KG1 (cell line): ENCODE measurements around the gene CD52.

Source experiments
- DNase-seq: peaks from one replicate; lab custom pipeline; 2025; lab: John Stamatoyannopoulos, UW

Gene CD52

DNA sequence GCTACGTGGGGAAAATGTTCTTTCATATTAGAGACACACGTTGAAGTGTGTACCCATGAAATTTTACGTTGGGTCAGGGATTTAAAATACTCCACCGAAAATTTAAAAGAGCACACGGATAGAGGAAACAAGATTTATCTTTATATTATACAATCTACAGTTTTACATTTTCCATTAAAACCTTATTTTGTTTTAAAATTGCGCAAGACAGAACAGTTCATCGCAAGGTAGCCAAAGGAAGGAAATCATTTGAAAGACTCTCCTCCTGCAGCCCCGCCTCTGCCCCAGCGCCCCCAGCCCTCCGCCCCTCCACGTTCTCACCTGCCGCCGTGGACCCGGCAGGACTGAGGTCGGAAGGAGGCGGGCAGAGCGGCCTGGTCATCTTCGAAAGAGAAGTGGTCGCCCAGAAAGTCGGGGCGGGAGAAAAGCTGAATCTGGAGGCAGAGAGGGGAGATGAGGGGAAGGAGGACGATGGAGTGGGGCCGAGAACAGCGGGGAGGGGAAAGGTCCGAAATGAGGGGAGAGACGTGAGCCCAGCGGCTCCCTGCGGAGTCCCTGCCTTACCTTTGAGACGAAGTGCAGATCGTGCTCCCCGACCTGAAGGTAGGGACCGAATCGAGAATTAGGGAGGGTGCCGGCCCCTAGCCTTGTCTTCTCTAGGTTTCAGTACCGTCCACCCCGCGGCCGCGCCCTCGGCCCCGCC is 18.2 kb downstream of the CD52 start:
- no peak for DNase-seq

- DNase-seq = no peak
These were observed 18.9 kb downstream of the CD52 start for GRCh38 chr1:26336477-26337205.

DNA sequence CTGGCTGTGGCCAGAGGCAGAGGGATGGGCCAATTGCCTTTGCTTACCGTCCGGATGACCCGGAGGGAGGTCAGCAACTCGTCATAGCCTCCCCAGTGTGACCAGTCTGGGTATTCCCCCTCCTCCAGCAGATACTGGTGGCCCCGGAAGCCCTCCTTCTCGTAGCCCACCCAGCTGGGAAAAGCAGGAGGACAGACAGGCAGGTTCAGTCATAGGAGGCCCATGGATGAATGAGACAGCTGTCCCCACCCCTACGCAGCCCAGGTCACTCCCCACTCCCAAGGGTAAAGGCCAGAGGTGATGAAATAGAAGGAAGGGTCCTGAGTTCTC is 19.4 kb downstream of the CD52 start:
- DNase-seq = no peak

DNA sequence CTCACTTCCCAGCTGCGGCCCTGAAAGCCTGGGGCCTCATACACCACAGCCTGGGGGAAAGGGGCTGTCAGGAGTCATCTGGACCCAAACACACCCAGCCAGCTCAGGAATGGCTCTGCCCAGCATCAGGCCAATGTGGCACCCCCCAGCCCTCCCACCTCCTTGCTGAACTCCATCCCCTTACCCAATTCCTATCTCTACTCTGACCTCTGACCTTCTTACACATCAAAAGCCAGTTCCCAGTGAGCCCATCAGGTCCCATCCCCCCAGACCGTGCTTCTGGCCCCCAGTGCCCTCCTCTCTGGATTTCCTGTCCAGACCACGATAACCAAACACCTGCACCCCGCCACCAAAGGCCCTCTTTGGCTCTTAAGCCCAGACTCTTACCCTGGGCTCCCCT is 19.9 kb downstream of the CD52 start:
- DNase-seq = no peak

- DNase-seq = no peak
These were observed 20.9 kb downstream of the CD52 start for GRCh38 chr1:26338670-26339069.

DNA sequence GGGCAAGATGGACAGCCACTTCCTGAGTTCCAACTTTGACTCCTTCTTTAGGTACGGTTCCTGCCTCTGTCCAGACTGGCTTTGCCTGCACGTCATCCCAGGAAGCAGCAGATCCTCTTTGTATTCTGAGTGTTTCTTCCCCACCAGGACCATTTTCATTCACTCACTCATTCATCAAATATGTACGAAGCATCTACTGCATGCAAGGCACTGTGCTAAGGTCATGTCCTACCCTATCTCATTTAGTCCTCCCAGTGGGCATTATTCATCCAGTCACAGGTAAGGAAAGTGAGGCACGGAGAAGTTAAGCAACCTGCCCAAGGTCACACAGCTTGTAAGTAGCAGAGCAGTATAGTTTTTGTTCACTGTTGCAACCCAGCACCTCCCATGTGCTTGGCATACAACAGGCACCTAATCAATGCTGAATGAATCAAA is 22.3 kb downstream of the CD52 start:
- DNase-seq = no peak

DNA sequence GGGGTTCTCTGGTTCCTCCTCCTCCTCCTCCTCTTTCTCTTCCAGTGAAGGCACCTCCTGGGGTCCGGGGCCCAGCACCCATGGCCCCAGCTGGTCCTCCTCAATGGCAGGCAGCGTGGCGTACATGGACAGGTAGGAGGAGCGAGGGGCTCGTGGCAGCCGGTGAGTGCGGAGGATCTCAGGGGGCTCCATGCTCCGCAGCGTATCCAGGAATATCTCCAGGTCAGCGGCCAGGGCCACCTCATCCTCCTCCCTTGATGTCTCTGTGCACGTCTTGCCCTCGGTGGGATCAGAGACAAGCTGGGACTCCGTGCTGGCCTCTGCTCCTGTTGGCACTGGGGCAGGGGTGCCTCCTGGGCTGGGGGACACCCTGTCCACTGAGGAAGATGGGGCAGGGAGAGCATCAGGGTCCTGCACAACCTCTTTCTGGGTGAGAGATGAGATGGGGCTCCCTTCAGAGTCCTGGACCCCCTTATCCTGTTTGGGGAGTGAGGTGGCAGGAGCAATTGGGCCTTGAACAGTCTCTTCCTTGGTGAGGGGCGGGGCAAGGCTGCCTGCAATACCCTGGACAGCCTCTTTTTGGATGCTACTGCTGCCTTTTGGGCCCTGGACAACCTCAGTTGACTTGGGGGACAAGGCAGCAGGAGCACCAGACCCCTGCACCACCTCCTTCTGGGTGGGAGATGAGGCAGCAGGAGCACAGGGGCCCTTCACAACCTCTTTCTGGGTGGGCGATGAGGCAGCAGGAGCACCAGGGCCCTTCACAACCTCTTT is 26.6 kb downstream of the CD52 start:
- no peak for DNase-seq

- DNase-seq = no peak
These were observed 28.0 kb downstream of the CD52 start for GRCh38 chr1:26345718-26346117.

DNA sequence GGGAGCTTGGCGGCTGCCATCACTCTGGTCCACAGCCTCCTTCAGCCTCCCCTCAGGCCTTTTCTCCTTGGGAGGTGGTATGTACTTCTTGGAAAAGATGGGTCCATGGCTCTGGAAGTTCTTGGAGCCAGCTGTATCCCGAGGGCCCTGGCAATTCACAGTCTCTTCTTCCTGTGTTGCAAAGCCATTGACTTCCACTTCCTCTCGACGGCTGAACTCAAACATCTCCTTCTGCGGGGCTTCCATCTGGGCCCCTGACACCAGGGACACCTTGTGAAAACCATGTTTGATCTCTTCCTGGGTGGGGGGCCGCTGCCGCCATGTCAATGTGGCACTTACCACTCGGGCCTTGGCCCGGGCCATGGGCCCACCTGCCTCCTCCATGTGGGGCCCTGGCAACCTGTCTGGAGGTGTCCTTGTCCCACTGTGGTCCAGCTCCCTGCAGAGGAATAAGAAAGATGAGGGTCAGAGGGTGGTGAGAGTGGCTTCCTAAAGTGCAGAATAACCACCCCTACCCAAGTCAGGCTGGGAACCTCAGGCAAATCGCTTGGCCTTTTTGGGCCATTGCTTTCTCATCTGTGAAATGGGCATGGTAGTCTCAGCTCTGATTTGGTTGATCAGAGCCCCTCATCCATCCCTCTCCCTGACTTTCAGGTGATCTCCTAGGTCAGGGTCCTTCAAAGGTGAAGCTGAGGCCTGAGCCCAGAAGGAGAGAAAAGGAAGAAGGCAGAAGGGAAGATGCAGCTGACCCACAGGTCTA is 28.7 kb downstream of the CD52 start:
- DNase-seq = no peak

- no peak for DNase-seq
These were observed 31.6 kb downstream of the CD52 start for GRCh38 chr1:26349188-26349876.

DNA sequence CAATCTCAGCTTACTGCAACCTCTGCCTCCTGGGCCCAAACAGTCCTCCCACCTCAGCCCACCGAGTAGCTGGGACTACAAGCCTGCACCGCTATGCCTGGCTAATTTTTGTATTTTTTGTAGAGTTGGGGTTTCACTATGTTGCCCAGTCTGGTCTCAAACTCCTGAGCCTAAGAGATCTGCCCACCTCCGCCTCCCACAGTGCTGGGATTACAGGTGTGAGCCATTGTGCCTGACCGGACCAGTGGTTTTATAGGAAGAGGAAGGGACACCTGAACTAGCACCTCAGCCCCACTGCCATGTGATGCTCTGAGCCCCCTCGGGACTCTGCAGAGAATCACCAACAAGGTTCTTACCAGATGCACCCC is 32.1 kb downstream of the CD52 start:
- DNase-seq = no peak

DNA sequence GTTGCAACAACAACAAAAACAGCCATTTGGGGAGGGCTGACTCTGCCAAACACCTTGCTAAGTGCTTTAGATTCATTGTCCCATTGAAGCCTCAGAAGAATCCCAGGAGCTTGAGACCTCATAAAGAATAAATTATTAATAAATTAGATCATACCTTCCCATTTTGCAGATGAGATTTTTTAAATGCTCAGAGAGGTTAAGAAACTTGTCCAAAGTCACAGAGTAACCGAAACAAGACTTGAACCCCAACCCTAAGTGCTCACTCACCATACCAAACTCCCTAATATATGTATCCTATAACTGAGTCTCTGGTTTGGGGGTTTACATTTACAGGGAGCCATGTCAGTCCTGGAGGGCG is 32.6 kb downstream of the CD52 start:
- no peak for DNase-seq

GRCh38 chr1:26350701-26351589 is 33.2 kb downstream of the CD52 start:
- DNase-seq = no peak

- DNase-seq = no peak
These were observed 34.0 kb downstream of the CD52 start for GRCh38 chr1:26351590-26352337.

DNA sequence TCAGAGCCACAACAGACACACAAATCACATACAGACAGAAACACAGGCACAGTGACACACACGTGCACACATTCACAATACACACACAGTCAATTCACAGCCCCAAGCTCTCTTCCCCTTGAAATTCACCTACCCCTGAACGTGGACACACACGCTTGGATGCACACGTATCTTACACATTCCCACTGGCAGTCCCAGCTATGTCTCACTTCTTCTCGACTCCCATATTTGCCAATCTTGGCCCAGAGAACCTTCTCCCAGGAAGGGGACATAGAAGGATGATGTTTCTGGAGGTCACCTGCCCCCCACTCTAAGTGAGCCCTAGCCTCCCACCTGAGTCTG is 34.6 kb downstream of the CD52 start:
- DNase-seq = no peak

- no peak for DNase-seq
These were observed 35.6 kb downstream of the CD52 start for GRCh38 chr1:26353210-26353859.

DNA sequence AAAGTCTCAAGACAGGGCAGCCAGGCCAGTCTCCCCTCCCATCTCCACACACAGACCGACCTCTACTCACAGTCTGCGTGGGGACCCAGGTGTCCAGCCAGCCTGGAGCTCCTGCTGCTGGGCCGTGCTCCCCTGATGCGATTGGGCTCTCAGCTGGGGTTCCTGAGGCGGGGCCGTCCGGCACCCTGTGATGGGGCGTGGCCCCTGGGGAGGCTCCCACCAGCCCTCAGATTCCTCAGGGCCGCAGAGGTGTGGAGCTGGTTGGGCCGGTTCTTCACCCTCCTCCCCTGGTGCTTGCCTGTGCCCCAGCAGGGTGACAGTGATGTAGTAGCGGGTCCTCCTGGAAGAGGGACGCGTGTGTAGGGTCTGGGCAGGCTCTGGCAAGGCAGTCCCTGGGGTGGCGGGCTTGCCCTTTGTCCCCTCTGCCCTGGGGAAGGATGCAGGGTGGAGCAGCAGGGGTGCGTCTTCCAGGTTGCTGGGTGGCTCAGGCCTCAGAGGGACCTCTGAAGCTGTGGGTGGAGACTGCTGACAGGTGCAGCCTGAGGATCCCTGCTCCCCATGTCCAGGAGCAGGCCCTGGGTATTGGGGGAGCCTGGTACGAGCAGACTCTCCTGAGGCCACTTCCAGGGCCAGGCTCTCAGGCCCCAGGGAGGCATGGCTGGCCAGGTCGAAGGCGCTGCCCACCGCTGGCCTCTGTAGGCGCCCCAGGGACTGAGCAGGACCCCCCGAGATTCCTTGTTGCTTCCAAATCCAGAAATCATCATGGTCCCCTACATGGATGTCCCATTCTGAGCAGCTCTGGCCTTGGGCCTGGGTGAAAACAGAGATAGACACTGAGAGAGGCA is 36.4 kb downstream of the CD52 start, which contains the start of gene CRYBG2:
Gene CRYBG2, minus strand, starts transcription at position 155 of the 845 bp plus-strand sequence. CDS start 7,473 bp downstream, outside the sequence.
- DNase-seq = no peak

DNA sequence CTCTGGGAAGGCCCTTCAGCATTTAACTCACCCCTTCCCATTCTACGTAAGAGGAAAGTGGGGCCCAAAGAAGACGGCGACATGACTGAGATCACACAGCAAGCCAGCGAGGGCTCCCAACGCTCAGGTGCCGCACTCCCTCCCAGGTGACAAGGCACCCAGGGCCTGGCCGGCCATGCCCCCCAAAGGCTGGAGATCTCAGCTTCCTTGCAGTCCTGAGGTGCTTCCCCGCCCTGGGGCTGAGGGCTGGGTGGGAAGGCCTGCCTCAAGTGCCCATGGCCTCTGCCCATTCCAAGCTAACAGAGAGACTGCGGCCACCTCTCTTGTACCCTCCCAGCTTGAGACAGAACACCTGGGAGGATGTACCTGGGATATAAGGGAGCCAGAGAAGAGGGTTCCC is 37.2 kb downstream of the CD52 start:
- no peak for DNase-seq

- DNase-seq = no peak
These were observed 38.3 kb downstream of the CD52 start for GRCh38 chr1:26356106-26356505.
